Measurements from ENCODE around the gene LDLRAD4.

The LDLRAD4 gene

GRCh38 chr18:13232086-13232917, 13.7 kb downstream of the LDLRAD4 start:
- no peak for DNase-seq

- DNase-seq, result no peak
Measured at GRCh38 chr18:13232971-13233786, 14.6 kb downstream of the LDLRAD4 start.

DNA sequence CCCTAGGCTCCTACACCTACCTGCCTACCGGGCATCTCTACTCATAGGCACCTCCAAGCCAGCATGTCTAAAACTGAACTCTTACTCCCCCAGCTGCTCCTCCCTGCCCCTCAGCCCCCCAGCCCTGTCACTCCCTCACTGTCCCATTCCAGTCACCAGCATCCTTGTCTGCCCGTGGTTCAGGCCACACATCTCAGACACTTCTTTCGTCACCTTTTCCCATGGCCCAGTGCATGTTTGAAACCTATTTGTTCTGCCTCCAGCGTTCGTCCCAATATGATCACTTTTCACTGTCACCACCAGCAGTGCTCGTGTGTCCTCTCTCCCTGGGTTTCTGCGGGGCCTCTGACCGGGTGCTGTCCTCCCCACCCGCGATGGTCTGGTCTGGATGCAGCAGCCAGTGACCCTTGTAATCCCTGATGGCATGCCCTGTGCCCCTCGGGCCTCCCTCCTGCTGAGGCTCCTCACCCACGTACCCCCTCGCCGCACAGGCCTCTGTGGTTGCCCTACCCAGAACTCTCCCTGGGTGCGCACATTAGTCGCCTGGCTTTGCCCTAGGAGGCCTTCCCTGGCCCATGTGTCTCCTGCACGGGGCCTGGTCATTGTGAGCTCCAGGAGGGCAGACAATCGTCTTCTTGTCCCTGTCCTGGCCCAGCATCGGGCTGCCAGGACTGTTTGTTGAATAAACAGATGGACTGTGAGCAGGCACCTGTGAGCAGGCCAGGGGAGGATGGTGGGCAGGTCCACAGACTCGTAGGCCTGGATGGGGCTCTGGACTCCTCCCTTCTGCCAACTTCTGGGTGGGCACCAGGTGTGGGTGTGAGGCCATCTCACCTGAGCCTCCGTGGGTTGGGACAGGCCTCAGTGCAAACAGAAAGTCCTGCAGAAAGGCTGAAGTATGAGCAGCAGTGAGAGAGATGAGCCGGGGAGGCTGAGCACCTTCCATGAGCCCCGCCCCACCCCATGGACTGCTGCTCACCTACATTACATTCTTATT, 15.5 kb downstream of the LDLRAD4 start:
- DNase-seq, result no peak

DNA sequence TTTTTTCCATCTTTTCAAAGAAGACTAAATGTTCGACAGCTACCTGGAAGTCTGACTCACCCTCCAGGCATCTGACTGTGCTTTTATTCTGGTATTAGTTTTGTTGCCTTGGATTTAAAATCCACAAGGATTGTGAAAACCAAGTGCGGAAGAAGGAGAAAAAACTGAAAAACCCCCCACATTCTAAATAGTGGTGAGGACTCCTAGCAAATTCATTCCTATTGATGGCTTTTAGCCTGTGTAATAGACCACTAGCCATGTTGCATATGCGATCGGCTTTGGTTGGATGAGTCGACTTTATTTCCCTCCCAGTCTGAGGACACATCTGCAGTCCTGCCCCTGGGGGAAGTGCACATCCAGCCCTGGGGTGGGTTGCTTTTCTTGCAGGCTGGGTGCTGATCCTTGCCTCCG, 16.9 kb downstream of the LDLRAD4 start:
- no peak for DNase-seq

DNA sequence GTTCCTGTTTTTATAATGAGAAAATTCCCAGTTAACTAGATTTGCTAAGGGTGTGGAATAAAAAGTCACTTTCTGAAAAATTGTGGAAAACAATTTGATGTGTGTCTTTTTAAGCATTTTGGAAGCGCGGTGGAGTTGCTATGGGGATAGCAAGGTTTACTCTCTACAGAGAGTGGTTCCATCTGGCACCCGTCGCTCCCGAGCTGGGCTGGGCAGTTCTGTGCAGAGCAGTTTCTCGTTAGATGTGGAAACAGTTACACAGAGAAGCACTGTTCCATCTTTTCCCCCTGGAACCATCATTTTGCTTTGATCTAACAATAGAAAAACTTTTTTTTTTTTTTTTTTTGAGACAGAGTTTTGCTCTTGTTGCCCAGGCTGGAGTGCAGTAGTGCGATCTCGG, 17.4 kb downstream of the LDLRAD4 start:
- no peak for DNase-seq

- no peak for DNase-seq
Measured at GRCh38 chr18:13236411-13236810, 17.9 kb downstream of the LDLRAD4 start.

- DNase-seq, result no peak
Measured at GRCh38 chr18:13237073-13237472, 18.5 kb downstream of the LDLRAD4 start.

DNA sequence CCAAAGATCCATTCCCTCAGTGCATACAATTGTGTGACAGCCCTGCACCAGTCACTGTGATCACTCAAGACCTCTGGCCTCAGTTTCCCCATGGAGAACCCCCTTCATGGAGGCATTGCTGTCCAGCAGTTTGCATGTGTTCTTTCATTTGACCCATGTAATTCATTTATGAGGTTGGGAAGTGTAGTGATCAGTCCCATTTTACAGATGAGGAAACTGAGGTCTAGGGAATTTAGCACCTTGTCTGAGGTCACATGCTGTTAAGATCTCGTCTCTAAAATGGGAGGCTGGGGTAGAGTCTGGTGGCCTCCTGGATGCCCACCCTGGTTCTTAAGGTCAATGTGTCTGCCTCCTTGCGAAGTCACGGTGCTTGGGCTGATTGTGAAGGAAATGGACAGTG, 19.1 kb downstream of the LDLRAD4 start:
- no peak for DNase-seq

GRCh38 chr18:13239171-13239956, 20.8 kb downstream of the LDLRAD4 start:
- no peak for DNase-seq

- no peak for DNase-seq
Measured at GRCh38 chr18:13240060-13240725, 21.6 kb downstream of the LDLRAD4 start.

- no peak for DNase-seq
Measured at GRCh38 chr18:13241083-13241892, 22.7 kb downstream of the LDLRAD4 start.

DNA sequence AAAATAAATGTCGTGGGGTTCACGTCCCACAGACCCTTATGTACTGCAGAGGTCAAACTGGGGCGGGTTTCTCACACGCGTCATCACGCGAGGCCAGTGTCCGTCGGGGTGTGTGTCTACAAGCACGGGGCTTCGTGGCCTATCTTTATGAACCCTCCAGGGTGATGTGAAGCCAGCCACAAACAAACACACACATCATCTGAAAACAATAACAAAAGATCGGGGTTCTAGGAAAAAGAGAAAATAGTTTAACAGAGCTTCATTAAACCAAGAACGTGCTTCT, 23.3 kb downstream of the LDLRAD4 start:
- DNase-seq, result no peak

DNA sequence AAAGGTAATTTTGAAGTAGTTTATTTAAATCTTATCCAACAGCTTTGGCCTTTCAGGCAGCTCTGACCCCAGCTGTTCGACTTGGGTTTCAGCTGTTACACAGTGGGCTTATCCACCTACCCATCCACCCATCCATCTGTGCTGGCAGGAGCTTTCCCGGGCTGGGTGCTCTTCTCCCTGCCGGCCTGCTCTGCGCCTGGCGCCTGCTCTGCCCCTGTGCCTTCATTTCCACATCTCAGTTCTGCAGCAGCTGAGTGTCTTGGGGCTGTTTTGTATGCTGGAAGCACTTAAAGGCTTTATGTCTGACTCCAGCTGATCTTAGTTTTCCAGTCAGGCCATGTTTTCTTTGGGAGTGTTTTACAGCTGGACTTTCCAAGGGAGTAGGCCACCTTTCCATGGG, 24.2 kb downstream of the LDLRAD4 start:
- no peak for DNase-seq

GRCh38 chr18:13243363-13243762, 24.8 kb downstream of the LDLRAD4 start:
- DNase-seq, result no peak

DNA sequence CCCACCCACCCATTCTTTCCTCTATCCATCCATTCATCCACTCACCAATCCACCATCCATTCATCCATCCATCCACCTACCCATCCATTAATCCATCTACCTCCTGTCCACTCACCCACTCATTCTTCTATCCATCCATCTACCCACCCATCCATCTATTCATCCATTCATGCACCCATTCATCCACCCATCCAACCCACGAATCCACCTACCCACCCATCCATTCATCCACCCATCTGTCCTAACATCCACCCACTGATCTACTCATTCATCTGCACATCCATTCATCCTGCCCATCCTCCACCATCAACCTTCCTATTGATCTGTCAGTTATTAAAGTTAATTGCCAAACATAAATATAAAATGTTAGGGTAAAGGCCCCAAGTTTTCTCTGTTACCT, 25.6 kb downstream of the LDLRAD4 start:
- DNase-seq, result no peak

GRCh38 chr18:13245481-13246000, 27.0 kb downstream of the LDLRAD4 start:
- DNase-seq, result no peak

GRCh38 chr18:13246121-13246520, 27.6 kb downstream of the LDLRAD4 start:
- DNase-seq, result no peak

DNA sequence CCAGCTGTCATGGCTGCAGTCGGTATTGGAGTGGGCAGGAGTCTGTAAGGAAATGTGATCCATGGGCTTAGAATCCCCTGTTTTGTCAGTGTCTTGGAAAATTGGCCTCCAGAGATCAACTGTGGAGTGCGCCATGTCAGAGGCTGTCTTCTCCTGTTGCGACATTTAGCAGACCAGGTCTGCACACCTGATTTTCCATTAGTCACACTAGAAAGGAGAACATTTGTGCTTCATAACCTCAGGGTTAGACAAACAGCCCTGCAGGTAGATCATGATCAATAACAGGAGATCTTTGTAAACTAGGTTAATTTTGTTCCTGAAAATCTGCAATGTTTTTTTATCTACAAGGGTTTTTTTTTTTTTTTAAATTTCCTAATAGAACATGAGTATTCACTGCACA, 28.0 kb downstream of the LDLRAD4 start:
- DNase-seq, result no peak

- no peak for DNase-seq
Measured at GRCh38 chr18:13247506-13247905, 28.9 kb downstream of the LDLRAD4 start.

DNA sequence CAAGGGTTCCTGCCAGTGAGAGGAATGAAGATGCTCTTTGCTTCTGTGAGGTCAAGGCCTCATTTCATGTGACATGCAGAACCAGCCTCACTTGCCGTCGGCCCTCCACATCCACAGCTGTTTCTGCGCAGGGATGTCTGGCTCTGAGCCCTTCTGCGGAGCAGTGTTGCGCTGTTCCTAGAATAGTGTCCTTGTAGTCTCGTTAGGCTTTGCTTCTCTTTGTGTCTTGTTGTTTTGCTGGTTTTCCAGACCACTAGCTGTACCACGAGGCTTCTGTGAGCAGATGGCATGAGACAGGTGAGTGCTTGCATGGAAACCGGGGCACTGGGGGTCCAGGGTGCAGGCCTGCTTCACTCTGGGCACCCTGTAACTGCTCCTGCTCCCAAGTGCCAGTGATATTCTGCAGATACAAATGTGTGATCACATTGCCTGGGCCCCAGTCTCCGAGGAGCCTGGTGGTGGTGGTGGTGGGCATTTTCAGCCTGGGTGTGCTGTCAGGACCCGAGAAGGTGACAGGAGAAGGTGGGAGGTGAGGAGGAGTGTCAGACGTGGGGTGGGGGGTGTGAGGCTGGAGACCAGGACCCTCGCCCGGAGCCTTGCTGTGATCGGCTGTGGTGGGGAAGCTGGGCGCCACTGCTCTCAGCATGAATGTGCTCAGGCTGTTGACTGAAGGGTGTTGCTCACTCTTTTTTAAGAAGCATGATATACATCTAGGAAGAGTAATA, 34.3 kb downstream of the LDLRAD4 start:
- DNase-seq, result no peak
